ENCODE results near the gene STAG1.
"Not testable (repeated sequence)": the region's sequence is repeated elsewhere in the genome, so short reads cannot be mapped to it uniquely, and the experiment has no call there.

Gene STAG1

DNA sequence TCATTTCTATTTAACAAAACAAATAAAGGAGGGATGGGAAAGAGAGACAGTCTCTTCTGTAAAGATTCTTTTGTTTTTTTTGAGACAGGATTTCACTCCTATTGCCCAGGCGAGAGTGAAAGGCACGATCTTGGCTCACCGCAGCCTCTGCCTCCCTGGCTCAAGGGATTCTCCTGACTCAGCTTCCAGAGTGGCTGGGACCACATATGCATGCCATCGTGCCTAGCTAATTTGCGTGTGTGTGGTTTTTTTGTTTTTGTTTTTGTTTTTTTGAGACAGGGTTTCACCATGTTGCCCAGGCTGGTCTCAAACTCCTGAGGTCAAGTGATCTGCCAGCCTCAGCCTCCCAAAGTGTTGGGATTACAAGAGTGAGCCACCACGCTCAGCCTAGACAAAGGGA lies 23.3 kb downstream of the STAG1 start:
- Mint-ChIP-seq H3K27ac (no peak overlapping the region), H3K4me1 (peaks cover 66% of the 10 kb centered on the region)
- ATAC-seq = no peak

GRCh38 chr3:136728473-136728872 lies 23.7 kb downstream of the STAG1 start:
- Mint-ChIP-seq H3K4me3 (no peak overlapping the region), H3K27ac (no peak overlapping the region), H3K27me3 (no peaks in the 10 kb centered on the region), H3K9me3 (no peaks in the 10 kb centered on the region), H3K4me1 (peaks cover 66% of the 10 kb centered on the region)
- DNase-seq (no peak), ATAC-seq (peak; percentile 64)

More for the DNA sequence above, 23.3 kb downstream of the STAG1 start:
- Mint-ChIP-seq H3K4me3 (no peak overlapping the region), H3K9me3 (no peaks in the 10 kb centered on the region), H3K27me3 (no peaks in the 10 kb centered on the region)
- DNase-seq = no peak

GRCh38 chr3:136725468-136725867 lies 26.7 kb downstream of the STAG1 start:
- Mint-ChIP-seq H3K4me3 (no peak overlapping the region), H3K27me3 (no peaks in the 10 kb centered on the region), H3K4me1 (peaks cover 41% of the 10 kb centered on the region), H3K9me3 (no peaks in the 10 kb centered on the region), H3K27ac (no peak overlapping the region)
- no peak for DNase-seq
- ATAC-seq = no peak

GRCh38 chr3:136722916-136723315 lies 29.3 kb downstream of the STAG1 start:
- H3K27me3 Mint-ChIP-seq, H3K4me3 Mint-ChIP-seq, H3K9me3 Mint-ChIP-seq, ATAC-seq, H3K27ac Mint-ChIP-seq, DNase-seq: not testable (repeated sequence)
- peaks cover 22% of the 10 kb centered on the region for H3K4me1 Mint-ChIP-seq

- H3K27me3 Mint-ChIP-seq, DNase-seq, H3K4me3 Mint-ChIP-seq, ATAC-seq, H3K9me3 Mint-ChIP-seq: not testable (repeated sequence)
- Mint-ChIP-seq H3K27ac (peak overlapping the region in 1 of 2 donors; percentile 52), H3K4me1 (peaks cover 22% of the 10 kb centered on the region)
Observed at GRCh38 chr3:136722399-136722798, 29.8 kb downstream of the STAG1 start.

GRCh38 chr3:136720091-136720490 lies 32.1 kb downstream of the STAG1 start:
- ATAC-seq (no peak), DNase-seq (no peak)
- Mint-ChIP-seq H3K9me3 (no peaks in the 10 kb centered on the region), H3K4me1 (peaks cover 13% of the 10 kb centered on the region), H3K27ac (no peak overlapping the region), H3K4me3 (no peak overlapping the region), H3K27me3 (no peaks in the 10 kb centered on the region)

DNA sequence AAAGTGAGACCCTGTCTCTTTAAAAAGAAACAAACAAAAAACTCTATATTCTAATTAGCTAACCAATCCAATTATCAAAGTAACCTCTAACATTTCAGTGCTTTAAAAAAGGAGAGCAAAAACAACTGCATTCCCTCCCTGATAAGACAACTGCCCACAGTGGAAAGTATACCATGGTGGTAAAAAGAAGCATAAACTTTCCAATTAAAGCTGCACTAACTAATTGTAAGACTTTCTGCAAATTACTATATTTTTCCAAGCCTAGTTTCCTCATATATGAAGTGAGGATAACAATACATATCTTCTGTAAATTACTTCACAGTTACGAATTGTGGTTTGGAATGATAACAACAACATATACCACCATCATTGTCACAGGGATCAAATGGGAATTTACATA lies 35.5 kb downstream of the STAG1 start:
- Mint-ChIP-seq H3K27me3 (no peaks in the 10 kb centered on the region), H3K4me3 (no peak overlapping the region), H3K27ac (no peak overlapping the region), H3K9me3 (no peaks in the 10 kb centered on the region), H3K4me1 (peaks cover 8% of the 10 kb centered on the region)
- DNase-seq (no peak), ATAC-seq (no peak)

GRCh38 chr3:136714020-136714419 lies 38.2 kb downstream of the STAG1 start:
- Mint-ChIP-seq H3K9me3 (no peaks in the 10 kb centered on the region), H3K4me3 (no peak overlapping the region), H3K27ac (peak overlapping the region in 1 of 2 donors; percentile 71), H3K4me1 (peaks cover 8% of the 10 kb centered on the region), H3K27me3 (no peaks in the 10 kb centered on the region)
- no peak for DNase-seq
- ATAC-seq = no peak

DNA sequence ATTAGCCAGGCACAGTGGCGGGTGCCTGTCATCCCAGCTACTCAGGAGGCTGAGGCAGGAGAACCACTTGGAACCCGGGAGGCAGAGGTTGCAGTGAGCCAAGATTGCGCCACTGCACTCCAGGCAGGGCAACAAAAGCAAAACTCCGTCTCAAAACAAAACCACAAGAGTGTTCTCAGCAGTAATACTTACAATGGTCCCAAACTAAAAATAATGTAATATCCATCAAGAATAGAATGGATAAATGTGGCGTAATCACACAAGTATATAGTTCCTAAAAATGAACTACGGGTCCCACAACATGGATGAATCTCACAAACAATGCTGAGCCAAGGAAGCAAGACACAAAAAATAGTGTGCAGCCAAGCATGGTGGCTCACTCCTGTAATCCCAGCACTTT lies 39.2 kb downstream of the STAG1 start:
- no peaks in the 10 kb centered on the region for H3K27me3 Mint-ChIP-seq
- ATAC-seq (no peak), DNase-seq (no peak)
- H3K4me3 Mint-ChIP-seq = no peak overlapping the region
- no peaks in the 10 kb centered on the region for H3K9me3 Mint-ChIP-seq
- no peak overlapping the region for H3K27ac Mint-ChIP-seq
- H3K4me1 Mint-ChIP-seq = peaks cover 8% of the 10 kb centered on the region

DNA sequence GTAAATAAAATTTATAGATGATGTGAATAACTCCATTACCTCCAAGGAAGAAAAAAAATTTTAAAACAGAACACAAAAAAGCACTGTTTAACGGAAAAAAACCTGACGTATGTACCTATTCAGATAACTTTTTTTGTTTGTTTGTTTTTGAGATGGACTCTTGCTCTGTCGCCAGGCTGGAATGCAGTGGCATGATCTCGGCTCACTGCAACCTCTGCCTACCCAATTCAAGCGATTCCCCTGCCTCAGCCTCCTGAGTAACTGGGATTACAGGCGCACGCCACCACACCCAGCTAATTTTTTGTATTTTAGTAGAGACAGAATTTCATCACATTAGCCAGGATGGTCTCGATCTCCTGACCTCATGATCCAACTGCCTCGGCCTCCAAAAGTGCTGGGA lies 40.3 kb downstream of the STAG1 start:
- peaks cover 15% of the 10 kb centered on the region for H3K4me1 Mint-ChIP-seq
- H3K27ac Mint-ChIP-seq, H3K27me3 Mint-ChIP-seq, DNase-seq, ATAC-seq, H3K9me3 Mint-ChIP-seq, H3K4me3 Mint-ChIP-seq: not testable (repeated sequence)

DNA sequence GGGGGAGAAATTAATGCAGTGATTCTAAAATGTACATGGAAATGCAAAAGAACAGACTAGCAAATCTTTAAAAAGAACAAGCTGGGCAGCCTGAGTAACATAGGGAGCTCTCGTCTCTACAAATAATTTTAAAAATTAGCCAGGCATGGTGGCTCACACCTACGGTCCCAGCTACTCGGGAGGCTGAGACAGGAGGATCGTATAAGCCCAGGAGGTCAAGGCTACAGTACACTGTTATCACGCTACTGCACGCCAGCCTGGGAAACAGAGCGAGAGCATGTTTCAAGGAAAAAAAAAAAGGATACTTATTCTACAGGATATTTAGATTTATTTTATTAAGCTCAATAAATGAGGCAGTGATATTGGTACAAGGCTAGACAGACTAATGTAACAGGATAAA lies 40.9 kb downstream of the STAG1 start:
- DNase-seq = no peak
- Mint-ChIP-seq H3K27me3 (no peaks in the 10 kb centered on the region), H3K4me3 (no peak overlapping the region), H3K9me3 (no peaks in the 10 kb centered on the region), H3K27ac (no peak overlapping the region), H3K4me1 (peaks cover 10% of the 10 kb centered on the region)
- ATAC-seq = no peak

- not testable (repeated sequence) for DNase-seq, H3K4me3 Mint-ChIP-seq, H3K27me3 Mint-ChIP-seq, H3K27ac Mint-ChIP-seq, H3K9me3 Mint-ChIP-seq, ATAC-seq
- peaks cover 16% of the 10 kb centered on the region for H3K4me1 Mint-ChIP-seq
Observed at GRCh38 chr3:136709775-136710174, 42.4 kb downstream of the STAG1 start.

DNA sequence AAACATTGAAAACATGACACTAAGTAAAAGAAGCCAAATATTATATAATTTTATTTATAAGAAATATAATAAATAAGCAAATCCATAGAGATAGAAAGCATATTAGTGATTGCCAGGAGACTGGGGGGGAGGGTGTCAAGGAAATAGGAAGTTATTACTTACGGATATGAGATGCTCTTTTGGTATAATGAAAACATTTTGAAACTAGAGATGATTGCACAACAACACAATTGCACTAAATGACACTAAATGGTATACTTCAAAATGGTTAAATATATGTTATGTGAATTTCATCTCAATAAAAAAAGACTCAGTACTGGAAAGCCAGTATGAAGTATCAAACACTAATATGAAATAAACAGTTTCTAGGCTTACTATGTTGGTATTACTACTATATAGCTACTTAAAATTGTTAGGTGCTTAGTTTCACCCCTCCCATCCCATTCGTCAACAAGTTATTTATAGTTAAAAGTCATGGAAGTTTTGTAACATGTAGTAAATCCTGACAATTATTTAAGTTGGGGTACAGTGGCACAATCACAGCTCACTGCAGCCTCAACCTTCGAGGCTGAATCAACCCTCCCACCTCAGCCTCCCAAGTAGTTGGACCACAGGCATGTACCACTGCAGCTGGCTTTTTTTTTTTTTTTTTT lies 43.7 kb downstream of the STAG1 start:
- H3K27ac Mint-ChIP-seq = no peak overlapping the region
- ATAC-seq (no peak), DNase-seq (no peak)
- no peak overlapping the region for H3K4me3 Mint-ChIP-seq
- H3K9me3 Mint-ChIP-seq = no peaks in the 10 kb centered on the region
- H3K27me3 Mint-ChIP-seq = no peaks in the 10 kb centered on the region
- peaks cover 16% of the 10 kb centered on the region for H3K4me1 Mint-ChIP-seq

DNA sequence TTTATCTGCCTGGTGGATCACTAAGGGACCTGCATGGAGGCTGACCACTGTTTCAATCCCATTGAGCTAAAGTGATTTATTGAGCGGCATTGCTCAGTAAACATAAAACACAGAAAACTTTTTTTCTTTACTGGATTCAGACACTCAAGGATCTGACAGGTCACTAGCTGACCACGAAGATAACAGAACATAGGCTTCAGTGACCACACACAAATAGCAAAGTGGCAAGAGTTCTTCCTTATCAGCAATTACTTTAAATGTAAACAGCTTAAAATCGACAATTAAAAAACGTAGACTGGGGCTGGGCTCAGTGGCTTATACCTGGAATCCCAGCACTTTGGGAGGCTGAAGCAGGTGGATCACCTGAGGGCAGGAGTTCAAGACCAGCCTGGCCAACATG lies 48.7 kb downstream of the STAG1 start:
- Mint-ChIP-seq H3K9me3 (peaks cover 7% of the 10 kb centered on the region in 2 donors), H3K4me1 (peaks cover 16% of the 10 kb centered on the region), H3K4me3 (no peak overlapping the region), H3K27me3 (no peaks in the 10 kb centered on the region), H3K27ac (no peak overlapping the region)
- no peak for DNase-seq
- no peak for ATAC-seq

DNA sequence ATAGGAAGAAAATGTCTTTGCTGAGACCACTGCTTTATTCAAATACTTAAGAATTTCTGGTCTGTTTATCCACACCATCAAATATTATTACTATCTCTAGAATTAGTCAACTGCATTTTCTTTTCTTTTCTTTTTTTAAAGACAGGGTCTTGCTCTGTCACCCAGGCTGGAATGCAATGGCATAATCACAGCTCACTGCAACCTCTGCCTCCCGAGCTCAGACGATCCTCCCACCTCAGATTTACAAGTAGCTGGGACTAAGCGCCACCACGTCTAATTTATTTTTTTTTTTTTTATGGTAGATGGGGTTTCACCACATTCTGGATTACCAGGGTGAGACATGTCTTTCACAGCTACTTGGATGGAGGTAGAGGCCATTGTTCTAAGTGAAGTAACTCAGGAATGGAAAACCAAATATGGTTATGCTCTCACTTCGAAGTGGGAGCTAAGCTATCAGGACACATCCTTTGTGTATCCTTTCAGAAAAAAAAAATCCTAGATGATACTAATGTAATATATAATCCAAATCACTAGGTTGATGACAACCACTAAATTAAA lies 52.8 kb downstream of the STAG1 start:
- H3K9me3 Mint-ChIP-seq = peaks cover 14 to 20% of the 10 kb centered on the region in 2 donors
- peaks cover 7% of the 10 kb centered on the region for H3K4me1 Mint-ChIP-seq
- H3K27ac Mint-ChIP-seq = no peak overlapping the region
- no peaks in the 10 kb centered on the region for H3K27me3 Mint-ChIP-seq
- no peak for DNase-seq
- H3K4me3 Mint-ChIP-seq = no peak overlapping the region
- no peak for ATAC-seq

DNA sequence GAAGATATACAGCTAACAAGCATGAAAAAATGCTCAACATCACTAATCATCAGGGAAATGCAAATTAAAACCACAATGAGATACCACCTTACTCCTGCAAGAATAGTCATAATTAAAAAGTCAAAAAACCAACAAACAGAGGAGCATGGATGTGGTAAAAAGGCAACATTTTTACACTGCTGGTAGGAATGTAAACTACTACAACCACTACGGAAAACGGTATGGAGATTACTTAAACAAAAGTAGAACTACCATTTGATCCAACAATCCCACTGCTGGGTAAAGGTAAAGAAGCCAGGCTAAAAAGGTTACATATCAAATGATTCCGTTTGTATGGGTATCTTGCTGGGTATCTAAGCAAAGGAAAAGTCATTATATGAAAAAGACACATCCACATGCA lies 53.8 kb downstream of the STAG1 start:
- H3K4me1 Mint-ChIP-seq = peaks cover 7% of the 10 kb centered on the region
- DNase-seq = no peak
- H3K9me3 Mint-ChIP-seq = peaks cover 22 to 29% of the 10 kb centered on the region in 2 donors
- no peaks in the 10 kb centered on the region for H3K27me3 Mint-ChIP-seq
- no peak overlapping the region for H3K4me3 Mint-ChIP-seq
- no peak for ATAC-seq
- H3K27ac Mint-ChIP-seq = no peak overlapping the region

GRCh38 chr3:136696797-136697196 lies 55.4 kb downstream of the STAG1 start:
- Mint-ChIP-seq H3K27ac (no peak overlapping the region), H3K4me1 (peaks cover 7% of the 10 kb centered on the region), H3K9me3 (peaks cover 27 to 33% of the 10 kb centered on the region in 2 donors), H3K27me3 (no peaks in the 10 kb centered on the region), H3K4me3 (no peak overlapping the region)
- ATAC-seq (no peak), DNase-seq (no peak)
